ENCODE measurements around the gene KDM5A. TPM values are rescaled to one million over a fixed set of nuclear protein-coding genes. Genes with fewer than 3 reads are reported as not detected.
"Not testable (repeated sequence)": the region's sequence is repeated elsewhere in the genome, so short reads cannot be mapped to it uniquely, and the experiment has no call there.

The KDM5A gene
- total RNA-seq, 4 donors from 2014 or later, result 12.1 to 97.5 (median 50.5) TPM

- no peak for DNase-seq
- Histone ChIP-seq H3K4me1 (no peaks in the 10 kb centered on the region), H3K27me3 (no peaks in the 10 kb centered on the region), H3K4me3 (no peak overlapping the region), H3K27ac (no peak overlapping the region), H3K9me3 (no peaks in the 10 kb centered on the region), H3K36me3 (no peaks in the 10 kb centered on the region)
- no peak for TF ChIP-seq POLR2A (IDR thresholded peaks at IDR 0.05)
- TF ChIP-seq, protein P1, sequence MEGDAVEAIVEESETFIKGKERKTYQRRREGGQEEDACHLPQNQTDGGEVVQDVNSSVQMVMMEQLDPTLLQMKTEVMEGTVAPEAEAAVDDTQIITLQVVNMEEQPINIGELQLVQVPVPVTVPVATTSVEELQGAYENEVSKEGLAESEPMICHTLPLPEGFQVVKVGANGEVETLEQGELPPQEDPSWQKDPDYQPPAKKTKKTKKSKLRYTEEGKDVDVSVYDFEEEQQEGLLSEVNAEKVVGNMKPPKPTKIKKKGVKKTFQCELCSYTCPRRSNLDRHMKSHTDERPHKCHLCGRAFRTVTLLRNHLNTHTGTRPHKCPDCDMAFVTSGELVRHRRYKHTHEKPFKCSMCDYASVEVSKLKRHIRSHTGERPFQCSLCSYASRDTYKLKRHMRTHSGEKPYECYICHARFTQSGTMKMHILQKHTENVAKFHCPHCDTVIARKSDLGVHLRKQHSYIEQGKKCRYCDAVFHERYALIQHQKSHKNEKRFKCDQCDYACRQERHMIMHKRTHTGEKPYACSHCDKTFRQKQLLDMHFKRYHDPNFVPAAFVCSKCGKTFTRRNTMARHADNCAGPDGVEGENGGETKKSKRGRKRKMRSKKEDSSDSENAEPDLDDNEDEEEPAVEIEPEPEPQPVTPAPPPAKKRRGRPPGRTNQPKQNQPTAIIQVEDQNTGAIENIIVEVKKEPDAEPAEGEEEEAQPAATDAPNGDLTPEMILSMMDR (IDR thresholded peaks at IDR 0.05), result no peak
- intact Hi-C loops (cut with DNase I; ENCODE audit: low total_unique reads), result no loop called here
These were observed 70.2 kb downstream of the KDM5A start for GRCh38 chr12:318759-319515.

GRCh38 chr12:308511-308910 is 80.6 kb downstream of the KDM5A start:
- Histone ChIP-seq H3K4me1 (no peaks in the 10 kb centered on the region), H3K27me3 (no peaks in the 10 kb centered on the region), H3K4me3 (no peak overlapping the region), H3K27ac (no peak overlapping the region), H3K36me3 (no peaks in the 10 kb centered on the region), H3K9me3 (no peaks in the 10 kb centered on the region)
- intact Hi-C loops (cut with DNase I; ENCODE audit: low total_unique reads), result no loop called here
- TF ChIP-seq, protein P1 (IDR thresholded peaks at IDR 0.05), result no peak
- TF ChIP-seq POLR2A (IDR thresholded peaks at IDR 0.05), result no peak
- DNase-seq, result no peak

DNA sequence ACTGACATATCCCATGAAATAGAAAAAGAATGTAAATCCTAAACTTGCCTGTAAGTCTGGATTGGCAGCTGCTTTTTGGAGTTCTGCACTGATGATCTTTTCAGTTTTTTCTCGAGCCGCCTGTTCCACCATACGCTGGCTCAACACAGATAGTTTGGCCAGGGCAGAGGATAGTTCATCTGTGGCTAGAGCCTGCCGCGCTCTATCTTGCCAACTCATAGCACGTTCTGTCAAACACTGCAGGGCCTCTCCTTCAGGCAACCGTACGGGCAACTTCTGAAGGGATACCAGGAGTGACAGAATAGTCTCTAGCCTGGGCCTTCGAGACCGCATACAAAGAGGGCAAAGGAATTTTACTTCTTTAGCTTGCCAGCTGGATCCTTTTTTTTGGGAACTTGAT is 81.7 kb downstream of the KDM5A start:
- no peaks in the 10 kb centered on the region for H3K27me3 ChIP-seq
- intact Hi-C loops (cut with DNase I; ENCODE audit: low total_unique reads), result no loop called here
- TF ChIP-seq, protein P1 (IDR thresholded peaks at IDR 0.05), result no peak
- no peak for TF ChIP-seq POLR2A (IDR thresholded peaks at IDR 0.05)
- H3K4me1 ChIP-seq, result no peaks in the 10 kb centered on the region
- DNase-seq, result no peak
- no peak overlapping the region for H3K4me3 ChIP-seq
- no peak overlapping the region for H3K27ac ChIP-seq
- H3K36me3 ChIP-seq, result no peaks in the 10 kb centered on the region
- H3K9me3 ChIP-seq, result no peaks in the 10 kb centered on the region

- no peaks in the 10 kb centered on the region for H3K36me3 ChIP-seq
- H3K27ac ChIP-seq, result no peak overlapping the region
- TF ChIP-seq POLR2A (IDR thresholded peaks at IDR 0.05), result no peak
- TF ChIP-seq, protein P1 (IDR thresholded peaks at IDR 0.05), result no peak
- no peaks in the 10 kb centered on the region for H3K9me3 ChIP-seq
- intact Hi-C loops (cut with DNase I; ENCODE audit: low total_unique reads), result no loop called here
- DNase-seq, result no peak
- H3K4me1 ChIP-seq, result no peaks in the 10 kb centered on the region
- H3K27me3 ChIP-seq, result no peaks in the 10 kb centered on the region
- H3K4me3 ChIP-seq, result no peak overlapping the region
These were observed 84.3 kb downstream of the KDM5A start for GRCh38 chr12:304805-305204.

- H3K27me3 ChIP-seq; H3K27ac ChIP-seq; H3K4me1 ChIP-seq; DNase-seq; H3K9me3 ChIP-seq; H3K36me3 ChIP-seq; intact Hi-C loops (cut with DNase I; ENCODE audit: low total_unique reads); H3K4me3 ChIP-seq: not testable (repeated sequence)
These were observed 86.4 kb downstream of the KDM5A start for GRCh38 chr12:302766-303165.

DNA sequence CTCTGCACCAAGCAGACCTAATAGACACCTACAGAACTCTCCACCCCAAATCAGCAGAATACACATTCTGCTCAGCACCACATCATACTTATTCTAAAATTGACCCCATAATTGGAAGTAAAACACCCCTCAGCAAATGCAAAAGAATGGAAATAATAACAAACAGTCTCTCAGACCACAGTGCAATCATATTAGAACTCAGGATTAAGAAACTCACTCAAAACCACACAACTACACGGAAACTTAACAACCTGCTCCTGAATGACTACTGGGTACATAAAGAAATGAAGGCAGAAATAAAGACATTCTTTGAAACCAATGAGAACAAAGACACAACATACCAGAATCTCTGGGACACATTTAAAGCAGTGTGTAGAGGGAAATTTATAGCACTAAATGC is 89.0 kb downstream of the KDM5A start:
- H3K4me1 ChIP-seq; DNase-seq; H3K9me3 ChIP-seq; intact Hi-C loops (cut with DNase I; ENCODE audit: low total_unique reads); H3K36me3 ChIP-seq; H3K4me3 ChIP-seq; H3K27me3 ChIP-seq; H3K27ac ChIP-seq: not testable (repeated sequence)

DNA sequence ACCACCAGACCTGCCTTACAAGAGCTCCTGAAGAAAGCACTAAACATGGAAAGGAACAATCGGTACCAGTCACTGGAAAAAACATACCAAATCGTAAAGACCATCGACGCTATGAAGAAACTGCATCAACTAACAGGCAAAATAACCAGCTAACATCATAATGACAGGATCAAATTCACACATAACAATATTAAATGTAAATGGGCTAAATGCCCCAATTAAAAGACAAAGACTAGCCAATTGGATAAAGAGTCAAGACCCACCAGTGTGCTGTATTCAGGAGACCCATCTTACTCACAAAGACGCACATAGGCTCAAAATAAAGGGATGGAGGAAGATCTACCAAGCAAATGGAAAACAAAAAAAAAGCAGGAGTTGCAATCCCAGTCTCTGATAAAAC is 89.6 kb downstream of the KDM5A start:
- H3K4me3 ChIP-seq; intact Hi-C loops (cut with DNase I; ENCODE audit: low total_unique reads); H3K36me3 ChIP-seq; H3K9me3 ChIP-seq; H3K27me3 ChIP-seq; H3K4me1 ChIP-seq; H3K27ac ChIP-seq; DNase-seq: not testable (repeated sequence)

DNA sequence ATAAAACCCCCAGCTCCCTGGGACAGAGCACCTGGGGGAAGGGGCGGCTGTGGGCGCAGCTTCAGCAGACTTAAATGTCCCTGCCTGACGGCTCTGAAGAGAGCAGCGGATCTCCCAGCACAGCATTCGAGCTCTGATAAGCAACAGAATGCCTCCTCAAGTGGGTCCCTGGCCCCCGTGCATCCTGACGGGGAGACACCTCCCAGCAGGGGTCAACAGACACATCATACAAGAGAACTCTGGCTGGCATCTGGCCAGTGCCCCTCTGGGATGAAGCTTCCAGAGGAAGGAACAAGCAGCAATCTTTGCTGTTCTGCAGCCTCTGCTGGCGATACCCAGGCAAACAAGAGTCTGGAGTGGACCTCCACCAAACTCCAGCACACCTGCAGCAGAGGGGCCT is 91.1 kb downstream of the KDM5A start:
- intact Hi-C loops (cut with DNase I; ENCODE audit: low total_unique reads); H3K27me3 ChIP-seq; H3K36me3 ChIP-seq; H3K4me1 ChIP-seq; DNase-seq; H3K9me3 ChIP-seq; H3K27ac ChIP-seq; H3K4me3 ChIP-seq: not testable (repeated sequence)

Measured in uterus (tissue), 4 donors.